ENCODE results near the gene COPG2.
"Not testable (repeated sequence)": the region's sequence is repeated elsewhere in the genome, so short reads cannot be mapped to it uniquely, and the experiment has no call there.

Gene COPG2

DNA sequence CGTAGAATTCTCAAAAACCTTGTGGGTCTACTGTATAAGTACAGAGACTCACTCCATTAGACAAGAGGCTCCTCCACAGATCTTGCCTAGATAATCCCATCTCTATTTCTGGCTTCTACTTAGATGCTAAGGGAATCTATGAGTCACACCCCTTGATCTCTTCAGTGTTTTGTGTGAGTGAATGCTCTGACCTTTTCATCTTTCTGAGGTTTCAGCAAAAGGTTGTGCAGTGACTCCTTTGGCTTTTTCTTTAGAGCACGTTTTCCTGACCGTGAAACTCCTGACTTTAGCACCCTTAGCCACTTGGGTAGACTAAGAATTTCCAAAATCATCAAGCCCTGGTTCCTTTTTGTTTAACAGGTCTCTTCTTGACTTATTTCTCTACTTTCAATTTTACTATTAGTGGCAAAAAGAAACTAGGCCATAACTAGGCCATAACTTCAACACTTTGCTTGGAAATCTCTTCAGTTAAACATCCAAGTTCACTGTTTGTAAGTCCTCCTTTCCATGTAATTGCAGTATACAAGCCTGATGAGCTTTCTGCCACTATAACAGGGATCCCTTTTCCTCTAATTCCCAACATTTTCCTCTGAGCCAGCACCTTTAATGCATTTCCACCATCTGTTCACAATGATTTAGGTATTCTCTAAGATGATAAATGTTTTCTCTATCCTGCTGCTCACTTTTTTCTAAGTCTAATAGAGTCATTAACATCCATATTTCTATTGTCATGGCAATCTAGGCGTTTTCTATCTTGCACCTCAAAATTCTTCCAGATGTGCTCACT is 19.4 kb downstream of the COPG2 start:
- DNase-seq = peak; percentile 1

DNA sequence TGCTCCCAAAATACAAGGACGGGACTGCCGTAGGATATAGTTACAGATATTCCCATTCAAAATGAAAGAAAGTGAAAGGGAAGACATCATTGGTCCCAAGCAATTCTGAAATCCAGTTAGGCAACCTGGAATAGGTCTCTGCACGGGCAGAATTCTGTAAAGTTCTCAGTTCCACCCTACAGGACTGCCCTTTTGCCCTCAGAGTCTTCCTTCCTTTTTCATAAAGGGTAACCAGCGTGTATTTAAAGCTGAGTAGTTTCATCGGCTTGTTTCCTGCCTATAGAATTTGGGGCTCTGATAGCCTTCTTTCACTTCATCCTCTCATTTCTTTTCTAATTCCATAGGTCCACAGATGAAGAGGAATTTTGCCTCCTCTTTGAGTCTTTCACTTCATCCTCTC is 20.0 kb downstream of the COPG2 start:
- no peak for DNase-seq

DNA sequence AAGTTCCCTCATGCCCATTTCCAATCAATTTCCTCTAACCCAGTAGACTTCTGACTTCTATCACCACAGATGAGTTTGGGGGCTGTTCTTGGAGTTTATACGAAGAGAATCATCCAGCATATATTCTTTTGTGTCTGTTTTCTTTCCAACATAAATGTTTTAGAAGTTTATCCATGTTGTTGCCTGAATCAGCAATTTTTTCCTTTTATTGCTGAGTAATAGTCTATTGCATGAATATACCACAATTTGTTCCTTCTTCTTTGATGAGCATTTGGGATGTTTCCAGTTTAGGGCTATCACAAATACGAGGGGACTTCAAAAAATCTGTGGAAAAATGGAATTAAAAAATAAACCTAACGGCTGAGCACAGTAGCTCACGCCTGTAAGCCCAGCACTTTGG is 26.2 kb downstream of the COPG2 start:
- DNase-seq = no peak

GRCh38 chr7:130641497-130641896 is 27.1 kb downstream of the COPG2 start:
- DNase-seq = no peak

- DNase-seq = no peak
Observed at GRCh38 chr7:130641040-130641439, 27.5 kb downstream of the COPG2 start.

DNA sequence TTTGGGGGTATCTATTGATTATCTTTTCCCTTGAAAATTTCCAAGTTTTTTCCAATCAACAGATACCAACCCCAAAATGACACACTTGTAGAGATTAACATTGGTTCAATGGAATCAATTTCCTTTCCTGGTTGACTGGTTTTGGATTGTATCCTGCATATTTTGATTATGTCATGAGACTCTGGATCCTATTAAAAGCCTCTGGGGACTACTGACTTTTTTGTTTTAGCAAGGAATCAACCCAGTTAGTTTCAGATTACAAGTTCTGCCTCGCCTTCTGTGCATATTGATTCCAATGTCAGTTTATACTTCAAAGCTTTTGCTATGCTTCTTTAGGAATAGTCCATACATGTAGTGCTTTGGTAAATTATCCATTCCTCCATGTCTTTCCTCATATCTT is 29.2 kb downstream of the COPG2 start:
- no peak for DNase-seq

GRCh38 chr7:130632111-130632510 is 36.4 kb downstream of the COPG2 start:
- DNase-seq = no peak

GRCh38 chr7:130628901-130629300 is 39.6 kb downstream of the COPG2 start:
- no peak for DNase-seq

GRCh38 chr7:130627775-130628174 is 40.8 kb downstream of the COPG2 start:
- no peak for DNase-seq

DNA sequence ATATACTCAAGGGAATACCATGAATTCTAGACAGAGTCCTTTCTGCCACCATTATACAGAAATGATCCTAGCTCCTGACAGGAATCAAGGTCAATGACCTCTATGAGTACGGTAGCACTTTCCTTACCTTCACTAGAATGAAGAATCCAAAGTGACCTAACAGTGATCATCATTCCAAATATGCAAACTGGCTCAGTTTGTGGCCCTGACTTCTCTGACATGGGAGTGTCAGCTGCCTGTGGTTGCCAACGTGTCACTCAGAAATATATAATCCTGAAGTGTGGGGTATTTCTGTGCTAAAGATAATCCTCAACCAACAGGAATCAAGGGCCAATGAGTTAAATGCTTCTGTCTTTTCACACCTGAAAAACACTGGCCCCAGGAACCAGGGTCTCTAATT is 45.7 kb downstream of the COPG2 start:
- DNase-seq = no peak

GRCh38 chr7:130615583-130615982 is 53.0 kb downstream of the COPG2 start:
- no peak for DNase-seq

- DNase-seq = no peak
Observed at GRCh38 chr7:130614449-130614848, 54.1 kb downstream of the COPG2 start.

- peak; percentile 83 for DNase-seq
Observed at GRCh38 chr7:130611218-130611617, 57.3 kb downstream of the COPG2 start.

GRCh38 chr7:130607066-130607465 is 61.5 kb downstream of the COPG2 start:
- DNase-seq = not testable (repeated sequence)

DNA sequence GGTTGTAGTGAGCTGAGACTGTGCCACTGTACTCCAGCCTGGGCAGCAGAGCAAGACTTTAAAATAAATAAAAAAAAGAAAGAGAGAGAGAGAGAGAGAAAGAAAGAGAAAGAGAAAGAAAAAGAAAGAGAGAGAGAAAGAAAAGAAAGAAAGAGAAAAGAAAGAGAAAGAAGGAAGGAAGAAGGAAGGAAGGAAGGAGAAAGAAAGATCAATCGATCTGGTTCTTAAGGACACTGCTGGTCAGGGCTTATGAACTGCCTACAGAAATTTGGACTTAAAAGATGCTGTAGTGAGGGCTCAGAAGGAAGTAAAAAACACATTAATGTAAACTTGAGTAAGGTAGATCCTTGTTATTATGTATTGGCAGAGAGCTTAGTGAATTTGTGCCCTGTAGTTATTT is 62.4 kb downstream of the COPG2 start:
- DNase-seq = no peak

- no peak for DNase-seq
Observed at GRCh38 chr7:130598056-130598455, 70.5 kb downstream of the COPG2 start.

DNA sequence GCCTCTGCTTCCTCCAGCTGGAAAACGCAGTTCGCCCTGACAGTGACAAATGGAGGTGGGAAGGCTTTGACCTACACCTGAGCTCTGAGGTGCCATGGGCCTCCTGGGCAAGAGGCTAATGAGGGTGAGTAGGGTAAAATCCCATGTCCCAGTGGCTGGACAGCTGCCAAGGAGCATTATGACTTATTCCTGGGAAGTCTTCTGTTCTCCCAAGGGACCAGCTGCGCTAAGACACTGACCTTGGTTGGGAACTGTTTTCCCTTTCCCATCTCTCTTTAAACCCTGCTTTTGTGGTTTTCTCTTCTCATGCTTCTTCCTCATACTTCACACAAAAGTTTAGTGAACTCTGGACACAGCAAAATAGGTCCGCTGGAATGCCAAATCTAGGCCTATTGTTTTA is 72.6 kb downstream of the COPG2 start:
- DNase-seq = peak; percentile 84

- DNase-seq = no peak
Observed at GRCh38 chr7:130593033-130593432, 75.5 kb downstream of the COPG2 start.

DNA sequence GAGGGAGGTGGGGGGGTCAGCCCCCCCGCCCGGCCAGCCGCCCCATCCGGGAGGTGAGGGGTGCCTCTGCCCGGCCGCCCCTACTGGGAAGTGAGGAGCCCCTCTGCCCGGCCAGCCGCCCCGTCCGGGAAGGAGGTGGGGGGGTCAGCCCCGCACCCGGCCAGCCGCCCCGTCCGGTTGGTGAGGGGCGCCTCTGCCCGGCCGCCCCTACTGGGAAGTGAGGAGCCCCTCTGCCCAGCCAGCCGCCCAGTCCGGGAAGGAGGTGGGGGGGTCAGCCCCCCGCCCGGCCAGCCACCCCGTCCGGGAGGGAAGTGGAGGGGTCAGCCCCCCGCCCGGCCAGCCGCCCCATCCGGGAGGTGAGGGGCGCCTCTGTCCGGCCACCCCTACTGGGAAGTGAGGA is 77.1 kb downstream of the COPG2 start:
- not testable (repeated sequence) for DNase-seq

DNA sequence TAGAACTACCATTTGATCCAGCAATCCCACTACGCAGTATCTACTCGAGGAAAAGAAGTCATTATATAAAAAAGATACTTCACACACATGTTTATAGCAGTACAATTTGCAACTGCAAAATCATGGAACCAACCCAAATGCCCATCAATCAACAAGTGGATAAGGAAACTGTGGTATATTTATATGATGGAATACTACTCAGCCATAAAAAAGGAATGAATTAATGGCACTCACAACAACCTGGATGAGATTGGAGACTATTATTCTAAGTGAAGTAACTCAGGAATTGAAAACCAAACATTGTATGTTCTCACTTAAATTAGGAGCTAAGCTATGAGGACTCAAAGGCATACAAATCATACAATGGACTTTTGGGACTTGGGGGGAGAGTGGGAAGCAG is 82.6 kb downstream of the COPG2 start:
- not testable (repeated sequence) for DNase-seq

- not testable (repeated sequence) for DNase-seq
Observed at GRCh38 chr7:130575110-130575509, 93.4 kb downstream of the COPG2 start.

DNA sequence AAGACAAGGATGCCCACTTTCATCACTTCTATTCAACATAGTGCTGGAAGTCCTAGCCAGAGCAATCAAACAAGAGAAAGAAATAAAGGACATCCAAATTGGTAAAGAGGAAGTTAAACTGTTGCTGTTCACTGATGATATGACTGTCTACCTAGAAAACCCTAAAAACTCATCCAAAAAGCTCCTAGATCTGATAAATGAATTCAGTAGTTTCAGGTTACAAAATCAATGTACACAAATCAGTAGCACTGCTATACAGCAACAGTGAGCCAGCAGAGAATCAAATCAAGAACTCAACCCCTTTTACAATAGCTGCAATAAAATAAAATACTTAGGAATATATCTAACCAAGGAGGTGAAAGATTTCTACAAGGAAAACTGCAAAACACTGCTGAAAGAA is 98.4 kb downstream of the COPG2 start:
- not testable (repeated sequence) for DNase-seq

GRCh38 chr7:130566898-130567280 is 101.7 kb downstream of the COPG2 start:
- DNase-seq = no peak

GRCh38 chr7:130566168-130566897 is 102.2 kb downstream of the COPG2 start:
- no peak for DNase-seq

DNA sequence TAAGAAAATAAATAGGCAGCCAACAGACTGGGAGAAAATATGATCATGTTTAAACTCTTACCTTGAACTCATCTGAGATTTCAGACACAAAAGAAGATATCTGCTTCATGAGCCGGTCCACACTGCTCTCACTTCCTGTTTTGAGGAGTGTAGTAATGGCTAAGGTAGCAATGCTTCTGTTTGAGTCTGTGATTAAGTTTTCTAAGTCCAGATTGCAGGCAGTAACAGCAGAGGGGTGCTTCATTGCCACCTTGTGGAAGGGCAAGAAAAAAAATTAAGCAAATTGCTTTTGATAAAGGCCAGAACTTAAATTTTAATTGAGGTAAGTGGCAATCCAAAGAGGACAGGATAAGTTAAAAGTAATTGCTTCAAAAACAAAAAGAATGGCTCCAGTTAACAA is 107.6 kb downstream of the COPG2 start:
- peak; percentile 52 for DNase-seq
